K562 (cell line): ENCODE results near the gene DNM1. TPM values are rescaled to one million over a fixed set of nuclear protein-coding genes. Genes with fewer than 3 reads are reported as not detected.

ENCODE experiments used
- ARID1B ChIP-seq: fragments of 450-650 bp; IDR thresholded peaks from 2 replicates; pipeline ENCODE4 v1.6.1; 2016; ENCODE audit warnings: antibody characterized with exemption, mild to moderate bottlenecking, inconsistent platforms
- ASH1L ChIP-seq: fragments of 450-650 bp; IDR thresholded peaks from 2 replicates; pipeline ENCODE4 v1.6.1; 2018; ENCODE audit warnings: borderline replicate concordance, mild to moderate bottlenecking, low read depth; ENCODE audit not compliant: partially characterized antibody
- BCLAF1 ChIP-seq, 2 experiments: fragments of 450-650 bp in 1 of 2; IDR thresholded peaks; 2 replicates each; pipeline ENCODE4 v1.6.1; 2011 to 2017; ENCODE audit warnings: low read depth in 2 of 2, antibody characterized with exemption in 1 of 2, borderline replicate concordance in 1 of 2, low read length in 1 of 2, mild to moderate bottlenecking in 1 of 2, mixed read lengths in 1 of 2; ENCODE audit not compliant: control insufficient read depth in 1 of 2
- DACH1 ChIP-seq: fragments of 450-650 bp; IDR thresholded peaks from 2 replicates; pipeline ENCODE4 v1.6.1; 2018; ENCODE audit not compliant: partially characterized antibody
- DMBX1 ChIP-seq: fragments of 250-450 bp; sonication (Bioruptor Pico); IDR thresholded peaks from 2 replicates; pipeline ENCODE4 v1.8.0; 2022; ENCODE audit warnings: inconsistent platforms, mild to moderate bottlenecking, moderate library complexity, borderline replicate concordance
- EP400 ChIP-seq: fragments of 450-650 bp; IDR thresholded peaks from 2 replicates; pipeline ENCODE4 v1.6.1; 2017; ENCODE audit warnings: antibody characterized with exemption, mild to moderate bottlenecking, moderate library complexity
- ETS1 ChIP-seq: conservative IDR thresholded peaks from 2 replicates; pipeline ENCODE4 v1.6.1; 2011; ENCODE audit warnings: low read depth, mild to moderate bottlenecking, low read length; ENCODE audit not compliant: control insufficient read depth
- HDAC1 ChIP-seq, 2 experiments: fragments of 450-650 bp; IDR thresholded peaks; 2 replicates each; pipeline ENCODE4 v1.6.1; 2016 to 2017; ENCODE audit warnings: inconsistent platforms in 1 of 2, mild to moderate bottlenecking in 1 of 2, moderate library complexity in 1 of 2
- IRF1 ChIP-seq: sonication (generic); formaldehyde crosslinking; IDR thresholded peaks from 2 replicates; pipeline ENCODE4 v1.8.0; 2022; ENCODE audit warnings: missing genetic modification reagents, mild to moderate bottlenecking, borderline replicate concordance
- PHF21A ChIP-seq: fragments of 450-650 bp; IDR thresholded peaks from 2 replicates; pipeline ENCODE4 v1.6.1; 2017; ENCODE audit warnings: low read depth, borderline replicate concordance
- RBM14 ChIP-seq: fragments of 200-400 bp; formaldehyde crosslinking; IDR thresholded peaks from 2 replicates; pipeline ENCODE4 v1.6.1; 2018; ENCODE audit warnings: low read depth, mild to moderate bottlenecking, low read length, moderate library complexity, borderline replicate concordance; ENCODE audit not compliant: insufficient read depth
- SMARCA5 ChIP-seq: fragments of 450-650 bp; IDR thresholded peaks from 2 replicates; pipeline ENCODE4 v1.6.1; 2016
- STAT5A ChIP-seq: IDR thresholded peaks from 2 replicates; pipeline ENCODE4 v1.6.1; 2012; ENCODE audit warnings: low read length, inconsistent platforms, borderline replicate concordance
- ZNF217 ChIP-seq: sonication (generic); formaldehyde crosslinking; IDR thresholded peaks from 2 replicates; pipeline ENCODE4 v1.8.0; 2022; ENCODE audit warnings: mild to moderate bottlenecking, missing genetic modification reagents
- ZNF41 ChIP-seq: fragments of 250-450 bp; sonication (Bioruptor Pico); conservative IDR thresholded peaks from 2 replicates; pipeline ENCODE4 v1.4.0; 2020; ENCODE audit warnings: mild to moderate bottlenecking
- ZNF431 ChIP-seq: sonication (generic); formaldehyde crosslinking; IDR thresholded peaks from 2 replicates; pipeline ENCODE4 v1.8.0; 2022; ENCODE audit warnings: mild to moderate bottlenecking, missing genetic modification reagents
- ZNF592 ChIP-seq: fragments of 450-650 bp; IDR thresholded peaks from 2 replicates; pipeline ENCODE4 v1.6.1; 2017; ENCODE audit warnings: antibody characterized with exemption, mild to moderate bottlenecking
- polyA plus RNA-seq, 8 experiments: library from polyadenylated mRNA; depleted of rRNA in 4 of 8; stranded (reverse) in 5 of 8; unstranded in 3 of 8; fragments of >200 nt; fragmentation: Nextera tagmentation in 2 of 8; fragmentation: Illumina TruSeq in 1 of 8; extraction: Ambion mirVana in 2 of 8; extraction: Trizol in 1 of 8; gene quantifications; 2 replicates each; pipeline versions ENCODE4 v1.2.1 to v1.2.3, GENCODE V29; 2011 to 2014; ENCODE audit warnings: inconsistent platforms in 1 of 8, missing spikeins in 1 of 8
- total RNA-seq, 7 experiments: library from RNA; depleted of rRNA in 6 of 7; stranded (reverse); fragments of >200 nt in 6 of 7; fragmentation: Illumina TruSeq in 2 of 7; extraction: Trizol in 2 of 7; gene quantifications; 2 replicates each; pipeline versions ENCODE4 v1.2.1 to v1.2.3, GENCODE V29; 2011 to 2021; ENCODE audit warnings: low replicate concordance in 1 of 7

The DNM1 gene
- total and polyA plus RNA-seq, 9 of the 15 experiments (the other 6 are each of a cell fraction or from before 2014, with no cell fraction given) = 0.39 to 23.1 (median 9.1) TPM

DNA sequence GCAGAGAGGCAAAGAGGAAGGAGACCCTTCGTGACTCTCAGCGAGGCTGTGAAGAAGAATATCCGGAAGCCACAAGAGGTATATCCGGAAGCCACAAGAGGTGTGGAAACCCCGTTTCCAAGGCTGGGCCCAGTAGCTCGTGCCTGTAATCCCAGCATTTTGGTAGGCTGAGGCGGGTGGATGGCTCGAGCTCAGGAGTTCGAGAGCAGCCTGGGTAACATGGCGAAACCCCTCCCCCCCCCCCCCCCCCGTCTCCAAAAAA is 43.7 kb upstream of the DNM1 start (continued):
- TF ChIP-seq BCLAF1 (IDR thresholded peaks at IDR 0.05; ENCODE audit: borderline replicate concordance in 1 of 2, control insufficient read depth in 1 of 2, low read depth in 2 of 2, low read length in 1 of 2) (no peak), ZNF592 (no peak), ETS1 (no peak), PHF21A (no peak), HDAC1 (IDR thresholded peaks at IDR 0.05) (no peak), ARID1B (no peak), ZNF431 (no peak), ASH1L (no peak), DACH1 (no peak), ZNF217 (no peak), DMBX1 (no peak), SMARCA5 (0 out of 2 replicates have a peak, but pooled peaks have one; percentile 35), EP400 (no peak), STAT5A (0 out of 2 replicates have a peak, but pooled peaks have one; percentile 18), RBM14 (no peak), ZNF41 (no peak), IRF1 (CRISPR knock-in tag) (no peak)
